ENCODE data around the gene GJB2. TPM values are rescaled to one million over a fixed set of nuclear protein-coding genes. Genes with fewer than 3 reads are reported as not detected.
A peak's percentile ranks its signal among the peaks of the same experiment; 100 is the strongest.

GJB2 gene
- total RNA-seq, 1 experiment from 2014 or later, result 53.0 TPM

GRCh38 chr13:20195801-20196200, 3.1 kb upstream of the GJB2 start:
- Histone ChIP-seq H3K4me1 (ENCODE audit: insufficient read depth, low read length) (peaks cover 34% of the 10 kb centered on the region), H3K4me2 (ENCODE audit: low read length) (no peak overlapping the region), H3K9ac (ENCODE audit: low read length) (no peak overlapping the region), H4K20me1 (ENCODE audit: low read length) (no peaks in the 10 kb centered on the region), H2AFZ (ENCODE audit: low read length) (no peak overlapping the region), H3K9me2 (replicated peaks; ENCODE audit: low read length) (no peaks in the 10 kb centered on the region), H3K79me2 (ENCODE audit: low read length) (peaks cover 17% of the 10 kb centered on the region), H3F3A (ENCODE audit: low read length, unreplicated experiment) (no peaks in the 10 kb centered on the region), H3K27me3 (ENCODE audit: low read length) (no peaks in the 10 kb centered on the region), H3K27ac (ENCODE audit: low read length) (no peak overlapping the region), H3K4me3 (ENCODE audit: low read length) (no peak overlapping the region), H3K36me3 (ENCODE audit: low read depth, low read length) (no peaks in the 10 kb centered on the region), H3K9me3 (ENCODE audit: low read length) (no peaks in the 10 kb centered on the region)
- ChIA-PET CTCF (interaction anchor here (0.6 kb wide), 1 partner anchor 1295 kb away, joined by 4 read pairs; no protein-coding TSS in a partner anchor), POLR2A (ENCODE audit: unreplicated experiment) (no interaction called here)
- intact Hi-C loops (cut with micrococcal nuclease), result loop anchor here (5.0 kb wide), 1 partner anchor 292 kb away; no protein-coding TSS in a partner anchor
- no peak for ATAC-seq
- no peak for TF ChIP-seq CTCF (conservative IDR thresholded peaks at IDR 0.05; ENCODE audit: low read depth, low read length)
- TF ChIP-seq EZH2phosphoT487 (IDR thresholded peaks at IDR 0.05; ENCODE audit: borderline replicate concordance, low read length), result no peak
- no peak for TF ChIP-seq EZH2 (IDR thresholded peaks at IDR 0.05; ENCODE audit: low read length, unreplicated experiment)
- DNase-seq, result peak; percentile 29
- no TSS peak for BruUV-seq (replicated peaks)

GRCh38 chr13:20193907-20194631, 1.3 kb upstream of the GJB2 start:
- ATAC-seq, result no peak
- Histone ChIP-seq H3K4me2 (ENCODE audit: low read length) (peak overlapping the region; percentile 87; the same call in 1 of the 2 replicates), H3K79me2 (ENCODE audit: low read length) (peaks cover 31% of the 10 kb centered on the region), H3K9ac (ENCODE audit: low read length) (no peak overlapping the region), H2AFZ (ENCODE audit: low read length) (no peak overlapping the region), H3K4me3 (ENCODE audit: low read length) (no peak overlapping the region), H3K9me2 (replicated peaks; ENCODE audit: low read length) (no peaks in the 10 kb centered on the region), H3K27me3 (ENCODE audit: low read length) (no peaks in the 10 kb centered on the region), H3F3A (ENCODE audit: low read length, unreplicated experiment) (no peaks in the 10 kb centered on the region), H3K27ac (ENCODE audit: low read length) (no peak overlapping the region), H3K36me3 (ENCODE audit: low read depth, low read length) (peaks cover 10% of the 10 kb centered on the region; the same call in 1 of the 2 replicates), H3K9me3 (ENCODE audit: low read length) (no peaks in the 10 kb centered on the region), H3K4me1 (ENCODE audit: insufficient read depth, low read length) (peaks cover 45% of the 10 kb centered on the region), H4K20me1 (ENCODE audit: low read length) (no peaks in the 10 kb centered on the region)
- intact Hi-C loops (cut with micrococcal nuclease), result loop anchor here (5.0 kb wide), 5 partner anchors 178 to 578 kb away; partner anchors contain the start of genes EEF1AKMT1 and IFT88
- POLR2A ChIA-PET (ENCODE audit: unreplicated experiment), result interaction anchor here (0.7 kb wide), 1 partner anchor 624 kb away, joined by 3 read pairs; no protein-coding TSS in a partner anchor
- BruUV-seq (replicated peaks), result no TSS peak
- CTCF ChIA-PET, result interaction anchor here (0.6 kb wide), 1 partner anchor 511 kb away, joined by 4 read pairs; no protein-coding TSS in a partner anchor
- TF ChIP-seq CTCF (conservative IDR thresholded peaks at IDR 0.05; ENCODE audit: low read depth, low read length) (no peak), EZH2 (IDR thresholded peaks at IDR 0.05; ENCODE audit: low read length, unreplicated experiment) (no peak), EZH2phosphoT487 (IDR thresholded peaks at IDR 0.05; ENCODE audit: borderline replicate concordance, low read length) (no peak)
- no peak for DNase-seq

Data from PC-3 (cell line).